ENCODE data around the gene MAPKBP1. TPM values are rescaled to one million over a fixed set of nuclear protein-coding genes. Genes with fewer than 3 reads are reported as not detected.

Gene MAPKBP1
- total RNA-seq, 2 donors from 2014 or later: 35.8 to 37.0 TPM

DNA sequence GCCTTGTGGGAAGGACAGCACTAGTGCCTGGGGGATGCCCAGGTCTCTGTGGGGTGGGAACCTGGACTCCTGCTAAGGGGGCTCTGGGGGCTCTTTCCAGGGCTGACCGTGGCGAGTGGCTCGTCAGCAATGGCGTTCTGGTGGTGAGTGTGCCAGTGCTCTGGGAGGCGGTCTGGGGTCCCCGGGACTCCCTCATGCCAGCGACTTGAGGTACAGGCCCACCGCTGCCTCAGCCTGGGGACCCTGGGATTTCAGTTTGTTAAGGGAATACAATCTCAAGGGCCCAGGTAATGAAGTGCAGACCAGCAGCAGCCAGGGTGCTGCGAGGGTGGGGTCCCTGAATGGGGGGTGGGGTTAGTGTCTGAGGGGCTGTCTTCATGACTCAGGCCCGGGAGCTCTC is 66.8 kb downstream of the MAPKBP1 start:
- TF ChIP-seq, protein P1, sequence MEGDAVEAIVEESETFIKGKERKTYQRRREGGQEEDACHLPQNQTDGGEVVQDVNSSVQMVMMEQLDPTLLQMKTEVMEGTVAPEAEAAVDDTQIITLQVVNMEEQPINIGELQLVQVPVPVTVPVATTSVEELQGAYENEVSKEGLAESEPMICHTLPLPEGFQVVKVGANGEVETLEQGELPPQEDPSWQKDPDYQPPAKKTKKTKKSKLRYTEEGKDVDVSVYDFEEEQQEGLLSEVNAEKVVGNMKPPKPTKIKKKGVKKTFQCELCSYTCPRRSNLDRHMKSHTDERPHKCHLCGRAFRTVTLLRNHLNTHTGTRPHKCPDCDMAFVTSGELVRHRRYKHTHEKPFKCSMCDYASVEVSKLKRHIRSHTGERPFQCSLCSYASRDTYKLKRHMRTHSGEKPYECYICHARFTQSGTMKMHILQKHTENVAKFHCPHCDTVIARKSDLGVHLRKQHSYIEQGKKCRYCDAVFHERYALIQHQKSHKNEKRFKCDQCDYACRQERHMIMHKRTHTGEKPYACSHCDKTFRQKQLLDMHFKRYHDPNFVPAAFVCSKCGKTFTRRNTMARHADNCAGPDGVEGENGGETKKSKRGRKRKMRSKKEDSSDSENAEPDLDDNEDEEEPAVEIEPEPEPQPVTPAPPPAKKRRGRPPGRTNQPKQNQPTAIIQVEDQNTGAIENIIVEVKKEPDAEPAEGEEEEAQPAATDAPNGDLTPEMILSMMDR (IDR thresholded peaks at IDR 0.05): no peak
- DNase-seq (ENCODE audit: low spot score) (no peak), ATAC-seq (ENCODE audit: insufficient number of reproducible peaks, low FRiP score, low read depth) (no peak)
- H3K27me3 ChIP-seq (replicated peaks; ENCODE audit: insufficient read depth): no peaks in the 10 kb centered on the region
- no peak overlapping the region for H3K27ac ChIP-seq
- no peaks in the 10 kb centered on the region for H3K9me3 ChIP-seq
- H3K4me1 ChIP-seq (ENCODE audit: control insufficient read depth in 1 of 2, low read depth in 2 of 2): no peaks in the 10 kb centered on the region
- no peak overlapping the region for H3K4me3 ChIP-seq
- peaks cover 36% of the 10 kb centered on the region for H3K36me3 ChIP-seq

DNA sequence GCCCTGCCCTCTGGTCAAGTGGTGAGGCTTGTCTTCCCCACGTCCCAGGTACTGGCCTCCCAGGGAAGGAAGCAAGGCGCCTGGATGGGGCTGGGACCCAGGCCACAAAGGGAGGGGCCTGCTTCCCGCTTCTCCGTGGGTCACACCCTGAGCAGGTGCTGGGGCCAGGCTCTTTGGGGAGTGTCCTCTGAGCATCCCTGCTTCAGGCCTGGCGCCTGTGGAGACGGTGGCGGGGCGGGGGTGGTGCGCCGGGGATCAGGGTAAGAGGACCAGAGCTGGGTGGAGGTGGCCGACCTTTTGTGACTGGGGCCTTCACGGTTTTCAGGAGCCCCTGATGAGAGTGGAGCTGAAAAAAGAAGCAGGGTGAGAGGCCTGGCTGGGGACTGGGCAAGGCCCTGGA is 67.9 kb downstream of the MAPKBP1 start:
- Histone ChIP-seq H3K4me3 (no peak overlapping the region), H3K4me1 (ENCODE audit: control insufficient read depth in 1 of 2, low read depth in 2 of 2) (no peaks in the 10 kb centered on the region), H3K27me3 (replicated peaks; ENCODE audit: insufficient read depth) (no peaks in the 10 kb centered on the region), H3K9me3 (no peaks in the 10 kb centered on the region), H3K27ac (no peak overlapping the region), H3K36me3 (peaks cover 45% of the 10 kb centered on the region)
- no peak for ATAC-seq (ENCODE audit: insufficient number of reproducible peaks, low FRiP score, low read depth)
- DNase-seq (ENCODE audit: low spot score): no peak
- TF ChIP-seq, protein P1 (IDR thresholded peaks at IDR 0.05): no peak

DNA sequence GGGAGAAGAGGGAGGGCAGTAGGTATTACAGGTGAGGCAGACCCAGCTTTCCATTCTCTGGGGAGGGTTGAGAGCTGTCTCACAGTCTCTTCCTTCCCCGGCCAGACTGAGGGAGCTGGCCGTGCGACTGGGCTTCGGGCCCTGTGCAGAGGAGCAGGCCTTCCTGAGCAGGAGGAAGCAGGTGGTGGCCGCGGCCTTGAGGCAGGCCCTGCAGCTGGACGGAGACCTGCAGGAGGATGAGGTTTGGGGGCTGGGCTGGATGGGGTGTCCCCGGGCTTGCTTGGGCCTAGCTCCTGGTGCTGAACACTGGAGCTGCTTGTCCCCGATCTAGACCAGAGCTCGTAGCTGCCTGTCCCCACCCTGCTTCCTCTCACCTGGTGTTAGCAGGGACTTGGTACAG is 69.3 kb downstream of the MAPKBP1 start:
- no peak for DNase-seq (ENCODE audit: low spot score)
- peaks cover 54% of the 10 kb centered on the region for H3K36me3 ChIP-seq
- H3K4me3 ChIP-seq: no peak overlapping the region
- H3K9me3 ChIP-seq: no peaks in the 10 kb centered on the region
- no peak for ATAC-seq (ENCODE audit: insufficient number of reproducible peaks, low FRiP score, low read depth)
- TF ChIP-seq, protein P1 (IDR thresholded peaks at IDR 0.05): no peak
- no peak overlapping the region for H3K27ac ChIP-seq
- H3K27me3 ChIP-seq (replicated peaks; ENCODE audit: insufficient read depth): no peaks in the 10 kb centered on the region
- no peaks in the 10 kb centered on the region for H3K4me1 ChIP-seq (ENCODE audit: control insufficient read depth in 1 of 2, low read depth in 2 of 2)

DNA sequence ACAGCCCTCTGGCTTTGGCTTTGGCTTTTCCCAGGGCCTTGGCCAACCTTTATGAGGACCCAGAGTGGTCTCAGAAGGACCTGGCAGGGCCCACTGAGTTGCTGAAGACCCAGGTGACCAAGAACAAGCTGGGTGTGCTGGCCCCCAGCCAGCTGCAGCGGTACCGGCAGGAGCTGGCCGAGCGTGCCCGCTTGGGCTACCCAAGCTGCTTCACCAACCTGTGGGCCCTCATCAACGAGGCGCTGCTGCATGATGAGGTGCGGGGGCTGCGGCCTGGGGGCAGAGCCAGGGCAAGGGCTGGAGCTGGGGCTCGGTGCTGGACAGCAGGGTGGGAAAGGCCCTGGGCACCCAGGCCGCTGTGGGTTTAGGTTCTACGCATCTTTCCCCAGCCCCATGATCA is 70.5 kb downstream of the MAPKBP1 start:
- no peak for DNase-seq (ENCODE audit: low spot score)
- H3K27ac ChIP-seq: no peak overlapping the region
- H3K4me3 ChIP-seq: no peak overlapping the region
- H3K9me3 ChIP-seq: no peaks in the 10 kb centered on the region
- TF ChIP-seq, protein P1 (IDR thresholded peaks at IDR 0.05): no peak
- H3K4me1 ChIP-seq (ENCODE audit: control insufficient read depth in 1 of 2, low read depth in 2 of 2): no peaks in the 10 kb centered on the region
- no peak for ATAC-seq (ENCODE audit: insufficient number of reproducible peaks, low FRiP score, low read depth)
- no peaks in the 10 kb centered on the region for H3K27me3 ChIP-seq (replicated peaks; ENCODE audit: insufficient read depth)
- peaks cover 54% of the 10 kb centered on the region for H3K36me3 ChIP-seq

DNA sequence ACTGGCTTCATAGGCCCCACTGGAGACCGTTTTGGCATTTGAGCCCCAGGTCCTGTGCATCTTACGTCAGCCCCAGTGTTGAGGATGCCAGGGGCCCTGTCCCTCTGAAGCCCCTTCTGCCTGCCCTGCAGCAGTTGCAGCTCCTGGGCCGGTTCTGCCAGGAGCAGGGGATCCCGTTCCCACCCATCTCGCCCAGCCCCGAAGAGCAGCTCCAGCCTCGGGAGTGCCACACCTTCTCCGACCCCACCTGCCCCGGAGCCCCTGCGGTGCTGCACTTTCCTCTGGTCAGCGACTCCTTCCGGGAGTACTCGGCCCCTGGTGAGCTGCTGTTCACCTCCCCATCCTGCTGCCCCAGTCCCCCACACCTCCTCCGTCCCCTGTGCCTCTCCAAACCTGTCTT is 72.9 kb downstream of the MAPKBP1 start:
- Histone ChIP-seq H3K4me3 (no peak overlapping the region), H3K36me3 (peaks cover 37% of the 10 kb centered on the region)

More for the DNA sequence above, 72.9 kb downstream of the MAPKBP1 start:
- Histone ChIP-seq H3K27me3 (replicated peaks; ENCODE audit: insufficient read depth) (no peaks in the 10 kb centered on the region), H3K4me1 (ENCODE audit: control insufficient read depth in 1 of 2, low read depth in 2 of 2) (no peaks in the 10 kb centered on the region), H3K9me3 (no peaks in the 10 kb centered on the region), H3K27ac (no peak overlapping the region)
- TF ChIP-seq, protein P1 (IDR thresholded peaks at IDR 0.05): no peak
- ATAC-seq (ENCODE audit: insufficient number of reproducible peaks, low FRiP score, low read depth): no peak
- DNase-seq (ENCODE audit: low spot score): no peak

Measured in thoracic aorta (tissue), 2 donors.